Calu3 (cell line): ENCODE measurements around the gene PXDN. TPM values are rescaled to one million over a fixed set of nuclear protein-coding genes. Genes with fewer than 3 reads are reported as not detected.

Experiments
- BruUV-seq: library from RNA; stranded (reverse); fragments of 400-500 nt; replicated peaks from 2 replicates; lab custom pipeline; 2021; lab: Mats Ljungman, UMichigan
- CTCF ChIA-PET: fragments of 300-600 bp; sonication (Branson Sonifier 250); formaldehyde crosslinking; loops from one replicate; lab custom pipeline; 2022; ENCODE audit warnings: antibody characterized with exemption; lab: Charles Lee
- DNase-seq: peaks from one replicate; pipeline ENCODE4 v3.0.0; 2022
- H3K27ac Mint-ChIP-seq: one replicate; pipeline ENCODE4 v1.8.0; 2022; ENCODE audit warnings: mixed read lengths; ENCODE audit not compliant: unreplicated experiment
- H3K27me3 Mint-ChIP-seq: one replicate; pipeline ENCODE4 v1.8.0; 2022; ENCODE audit warnings: mixed read lengths; ENCODE audit not compliant: unreplicated experiment
- H3K36me3 Mint-ChIP-seq: one replicate; pipeline ENCODE4 v1.8.0; 2022; ENCODE audit warnings: mild to moderate bottlenecking, moderate library complexity, mixed read lengths; ENCODE audit not compliant: insufficient read depth, unreplicated experiment
- H3K4me1 Mint-ChIP-seq: one replicate; pipeline ENCODE4 v1.8.0; 2022; ENCODE audit warnings: mild to moderate bottlenecking, low read depth, mixed read lengths; ENCODE audit not compliant: unreplicated experiment
- H3K4me3 Mint-ChIP-seq: one replicate; pipeline ENCODE4 v1.8.0; 2022; ENCODE audit warnings: mild to moderate bottlenecking, low read depth, moderate library complexity, mixed read lengths; ENCODE audit not compliant: unreplicated experiment
- H3K9me3 Mint-ChIP-seq: one replicate; pipeline ENCODE4 v1.8.0; 2022; ENCODE audit warnings: low read depth, mixed read lengths; ENCODE audit not compliant: unreplicated experiment
- intact Hi-C: fragments of 100-400 bp; cut with micrococcal nuclease; formaldehyde crosslinking; loops from one replicate; pipeline ENCODE4 v1.10.0; 2022; ENCODE audit not compliant: unreplicated experiment
- total RNA-seq: library from RNA; stranded (reverse); gene quantifications from 2 replicates; pipeline ENCODE4 v1.2.3, GENCODE V29; 2022
- TF ChIP-seq, protein P1 (sequence below): fragments of 200-600 bp; IDR thresholded peaks from one replicate; pipeline ENCODE4 v1.8.0; 2022; ENCODE audit warnings: antibody characterized with exemption; ENCODE audit not compliant: unreplicated experiment

Gene PXDN
- total RNA-seq, 1 experiment from 2014 or later: not detected

DNA sequence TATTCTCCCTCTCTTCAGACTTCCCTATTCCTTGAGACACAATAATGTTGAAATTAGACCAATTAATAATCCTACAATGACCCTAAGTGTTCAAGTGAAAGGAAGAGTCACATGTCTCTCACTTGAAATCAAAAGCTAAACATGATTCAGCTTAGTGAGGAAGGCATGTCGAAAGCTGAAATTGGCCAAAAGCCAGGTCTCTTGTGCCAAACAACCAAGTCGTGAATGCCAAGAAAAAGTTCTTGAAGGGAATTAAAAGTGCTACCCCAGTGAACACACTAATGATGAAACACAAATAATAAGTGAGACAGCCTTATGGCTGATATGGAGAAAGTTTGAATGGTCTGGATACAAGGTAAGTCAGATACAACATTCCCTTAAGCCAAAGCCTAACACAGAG, 115.4 kb downstream of the PXDN start:
- DNase-seq: no peak
- intact Hi-C loops: no loop called here
- CTCF ChIA-PET: no interaction called here
- no peaks in the 10 kb centered on the region for H3K27me3 Mint-ChIP-seq
- H3K27ac Mint-ChIP-seq: no peak overlapping the region
- H3K4me1 Mint-ChIP-seq: no peaks in the 10 kb centered on the region
- TF ChIP-seq, protein P1, sequence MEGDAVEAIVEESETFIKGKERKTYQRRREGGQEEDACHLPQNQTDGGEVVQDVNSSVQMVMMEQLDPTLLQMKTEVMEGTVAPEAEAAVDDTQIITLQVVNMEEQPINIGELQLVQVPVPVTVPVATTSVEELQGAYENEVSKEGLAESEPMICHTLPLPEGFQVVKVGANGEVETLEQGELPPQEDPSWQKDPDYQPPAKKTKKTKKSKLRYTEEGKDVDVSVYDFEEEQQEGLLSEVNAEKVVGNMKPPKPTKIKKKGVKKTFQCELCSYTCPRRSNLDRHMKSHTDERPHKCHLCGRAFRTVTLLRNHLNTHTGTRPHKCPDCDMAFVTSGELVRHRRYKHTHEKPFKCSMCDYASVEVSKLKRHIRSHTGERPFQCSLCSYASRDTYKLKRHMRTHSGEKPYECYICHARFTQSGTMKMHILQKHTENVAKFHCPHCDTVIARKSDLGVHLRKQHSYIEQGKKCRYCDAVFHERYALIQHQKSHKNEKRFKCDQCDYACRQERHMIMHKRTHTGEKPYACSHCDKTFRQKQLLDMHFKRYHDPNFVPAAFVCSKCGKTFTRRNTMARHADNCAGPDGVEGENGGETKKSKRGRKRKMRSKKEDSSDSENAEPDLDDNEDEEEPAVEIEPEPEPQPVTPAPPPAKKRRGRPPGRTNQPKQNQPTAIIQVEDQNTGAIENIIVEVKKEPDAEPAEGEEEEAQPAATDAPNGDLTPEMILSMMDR: no peak
- H3K9me3 Mint-ChIP-seq: peaks cover 8% of the 10 kb centered on the region
- H3K36me3 Mint-ChIP-seq: no peaks in the 10 kb centered on the region
- no peak overlapping the region for H3K4me3 Mint-ChIP-seq
- no TSS peak for BruUV-seq

DNA sequence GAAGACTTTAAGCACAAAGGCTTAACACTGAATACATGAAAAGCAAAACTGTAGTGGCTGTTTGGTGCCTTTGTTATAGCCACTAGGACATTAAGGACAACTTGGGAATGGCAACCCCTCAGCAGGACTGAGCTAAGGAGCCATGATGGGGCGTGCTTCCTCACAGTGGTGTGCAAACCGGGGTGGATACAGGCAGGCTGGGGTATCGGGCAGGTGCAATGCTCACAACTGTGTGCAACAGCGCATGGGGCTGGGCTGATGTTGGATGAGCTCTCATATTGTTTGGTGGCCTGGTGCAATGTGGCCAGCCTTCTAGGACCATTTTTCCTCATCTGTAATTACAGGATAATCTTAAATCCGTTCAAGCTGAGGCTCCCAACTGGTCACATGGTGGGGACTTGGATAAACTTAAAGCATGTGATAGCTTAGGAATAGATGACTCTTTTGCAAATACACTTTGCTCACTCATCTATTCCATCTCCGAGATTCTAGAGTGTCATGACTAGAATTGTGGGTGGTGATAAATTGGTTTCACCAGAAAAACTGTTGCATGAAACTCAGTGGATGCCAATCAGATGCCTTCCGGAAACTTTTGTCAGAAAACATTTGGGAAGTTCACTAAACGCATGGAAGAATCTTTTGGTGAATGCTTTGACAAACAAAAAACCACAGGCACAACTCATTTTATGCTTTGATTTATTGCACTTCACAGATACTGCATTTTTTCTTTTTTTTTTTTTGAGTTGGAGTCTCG, 116.5 kb downstream of the PXDN start:
- H3K36me3 Mint-ChIP-seq: no peaks in the 10 kb centered on the region
- BruUV-seq: no TSS peak

DNA sequence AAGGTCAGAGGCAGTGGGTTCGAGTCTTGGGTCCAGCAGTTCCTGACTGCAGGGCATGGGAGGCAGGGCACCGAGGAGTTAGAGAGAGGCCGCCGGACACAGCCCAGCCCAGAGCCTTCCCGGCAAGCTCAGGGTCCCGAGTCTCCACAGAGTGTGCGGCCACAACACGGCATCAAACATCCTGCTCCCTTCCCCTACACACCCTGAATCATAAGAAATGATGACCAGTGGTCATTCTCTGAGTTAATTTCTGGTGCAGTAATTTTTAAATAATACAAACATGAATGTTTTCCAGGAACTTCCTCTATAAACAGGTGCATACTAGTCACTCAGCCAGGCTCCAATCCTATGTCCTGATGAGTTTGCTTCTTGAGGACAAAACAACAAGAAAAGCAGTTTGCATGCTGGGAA, 118.0 kb downstream of the PXDN start:
- CTCF ChIA-PET: no interaction called here
- Mint-ChIP-seq H3K36me3 (no peaks in the 10 kb centered on the region), H3K27ac (no peak overlapping the region), H3K4me1 (no peaks in the 10 kb centered on the region), H3K27me3 (no peaks in the 10 kb centered on the region), H3K4me3 (no peak overlapping the region), H3K9me3 (peaks cover 10% of the 10 kb centered on the region)
- no peak for DNase-seq
- BruUV-seq: no TSS peak
- TF ChIP-seq, protein P1: no peak
- intact Hi-C loops: no loop called here

More for the DNA sequence above, 116.5 kb downstream of the PXDN start:
- intact Hi-C loops: no loop called here
- Mint-ChIP-seq H3K27me3 (no peaks in the 10 kb centered on the region), H3K27ac (no peak overlapping the region), H3K4me1 (no peaks in the 10 kb centered on the region), H3K9me3 (peaks cover 10% of the 10 kb centered on the region), H3K4me3 (no peak overlapping the region)
- CTCF ChIA-PET: no interaction called here
- TF ChIP-seq, protein P1: no peak
- DNase-seq: no peak

DNA sequence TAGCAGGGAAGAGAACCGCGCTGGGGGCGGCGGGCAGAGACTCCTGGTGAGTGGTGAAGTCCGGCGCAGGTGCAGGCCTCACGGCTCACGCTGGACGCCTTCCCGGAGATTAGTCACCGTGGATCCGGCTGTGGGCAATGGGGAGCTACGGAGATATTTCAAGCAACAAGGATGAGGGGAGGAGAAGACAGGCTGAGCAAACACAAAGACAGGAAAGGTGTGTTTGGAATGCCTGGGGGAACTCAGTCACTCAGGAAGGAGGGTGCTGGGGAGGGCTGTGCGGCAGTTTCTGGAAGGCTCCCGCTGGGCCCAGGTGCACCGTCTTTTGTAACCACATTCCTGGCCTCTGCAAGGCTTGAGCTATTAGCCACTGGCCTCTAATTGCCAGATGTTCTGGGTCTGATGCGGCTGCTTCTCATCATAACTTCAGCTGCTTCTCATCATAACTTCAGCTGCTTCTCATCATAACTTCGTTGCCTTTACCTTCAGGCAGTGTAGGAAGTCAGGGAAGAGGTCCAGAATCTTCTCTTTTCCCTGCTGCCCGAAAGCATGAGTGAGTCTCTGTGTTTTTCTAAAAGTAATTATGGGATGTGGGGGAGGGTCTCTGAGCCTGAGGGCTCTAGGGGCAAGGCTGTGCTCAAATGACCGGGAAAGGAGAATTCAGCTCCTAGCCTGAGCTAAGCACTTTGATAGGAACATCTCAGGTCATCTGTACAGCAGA, 118.9 kb downstream of the PXDN start:
- no TSS peak for BruUV-seq

More for the DNA sequence above, 118.9 kb downstream of the PXDN start:
- intact Hi-C loops: no loop called here
- no peak overlapping the region for H3K27ac Mint-ChIP-seq
- TF ChIP-seq, protein P1: no peak
- H3K36me3 Mint-ChIP-seq: no peaks in the 10 kb centered on the region
- CTCF ChIA-PET: no interaction called here
- no peak for DNase-seq
- H3K4me3 Mint-ChIP-seq: no peak overlapping the region
- peaks cover 13% of the 10 kb centered on the region for H3K9me3 Mint-ChIP-seq
- H3K27me3 Mint-ChIP-seq: no peaks in the 10 kb centered on the region
- no peaks in the 10 kb centered on the region for H3K4me1 Mint-ChIP-seq
